ENCODE data around the gene ZNF175.

The ZNF175 gene

DNA sequence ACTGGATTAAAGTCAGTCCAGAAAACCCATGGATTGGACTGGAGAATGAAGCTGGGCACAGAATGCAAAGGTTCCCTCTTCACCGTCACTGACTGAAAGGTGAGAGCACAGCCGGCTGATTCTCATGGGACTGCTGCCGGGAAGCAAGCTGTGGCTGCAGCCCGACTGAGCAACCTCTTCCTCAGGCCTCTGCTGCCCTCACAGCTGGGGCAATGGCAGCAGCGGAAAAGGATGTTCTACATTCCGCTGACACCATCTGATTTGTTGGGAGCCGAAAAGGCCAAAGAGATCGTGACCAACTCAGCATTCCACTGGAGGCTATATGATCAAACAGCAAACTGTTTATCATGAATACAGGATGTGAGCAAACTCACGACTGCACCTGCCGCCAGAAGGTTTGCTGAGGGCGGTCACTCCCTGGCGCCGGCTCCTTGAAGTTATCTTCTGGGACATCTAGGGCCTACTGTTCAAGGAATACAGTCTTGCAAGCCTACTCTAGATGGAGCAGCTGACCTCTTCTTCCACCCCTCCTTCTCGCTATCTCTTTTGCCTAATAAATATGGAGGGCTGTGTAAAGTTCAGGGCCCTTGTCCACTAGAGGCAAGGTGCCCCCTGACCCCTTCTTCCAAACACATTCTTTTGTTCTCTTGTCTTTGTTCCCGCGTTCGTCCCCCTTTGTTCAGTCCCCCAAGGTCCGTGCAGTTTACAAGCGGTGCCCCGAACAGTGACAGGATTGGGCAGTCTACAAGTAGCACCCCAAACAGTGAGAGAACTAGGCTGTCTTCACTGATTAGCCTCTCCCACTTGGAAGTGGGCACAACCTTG is 20.0 kb upstream of the ZNF175 start:
- TF ChIP-seq, protein P1, sequence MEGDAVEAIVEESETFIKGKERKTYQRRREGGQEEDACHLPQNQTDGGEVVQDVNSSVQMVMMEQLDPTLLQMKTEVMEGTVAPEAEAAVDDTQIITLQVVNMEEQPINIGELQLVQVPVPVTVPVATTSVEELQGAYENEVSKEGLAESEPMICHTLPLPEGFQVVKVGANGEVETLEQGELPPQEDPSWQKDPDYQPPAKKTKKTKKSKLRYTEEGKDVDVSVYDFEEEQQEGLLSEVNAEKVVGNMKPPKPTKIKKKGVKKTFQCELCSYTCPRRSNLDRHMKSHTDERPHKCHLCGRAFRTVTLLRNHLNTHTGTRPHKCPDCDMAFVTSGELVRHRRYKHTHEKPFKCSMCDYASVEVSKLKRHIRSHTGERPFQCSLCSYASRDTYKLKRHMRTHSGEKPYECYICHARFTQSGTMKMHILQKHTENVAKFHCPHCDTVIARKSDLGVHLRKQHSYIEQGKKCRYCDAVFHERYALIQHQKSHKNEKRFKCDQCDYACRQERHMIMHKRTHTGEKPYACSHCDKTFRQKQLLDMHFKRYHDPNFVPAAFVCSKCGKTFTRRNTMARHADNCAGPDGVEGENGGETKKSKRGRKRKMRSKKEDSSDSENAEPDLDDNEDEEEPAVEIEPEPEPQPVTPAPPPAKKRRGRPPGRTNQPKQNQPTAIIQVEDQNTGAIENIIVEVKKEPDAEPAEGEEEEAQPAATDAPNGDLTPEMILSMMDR (IDR thresholded peaks at IDR 0.05; ENCODE audit: low read depth, low read length): no peak
- DNase-seq (ENCODE audit: extremely low read depth, low read depth): no peak

DNA sequence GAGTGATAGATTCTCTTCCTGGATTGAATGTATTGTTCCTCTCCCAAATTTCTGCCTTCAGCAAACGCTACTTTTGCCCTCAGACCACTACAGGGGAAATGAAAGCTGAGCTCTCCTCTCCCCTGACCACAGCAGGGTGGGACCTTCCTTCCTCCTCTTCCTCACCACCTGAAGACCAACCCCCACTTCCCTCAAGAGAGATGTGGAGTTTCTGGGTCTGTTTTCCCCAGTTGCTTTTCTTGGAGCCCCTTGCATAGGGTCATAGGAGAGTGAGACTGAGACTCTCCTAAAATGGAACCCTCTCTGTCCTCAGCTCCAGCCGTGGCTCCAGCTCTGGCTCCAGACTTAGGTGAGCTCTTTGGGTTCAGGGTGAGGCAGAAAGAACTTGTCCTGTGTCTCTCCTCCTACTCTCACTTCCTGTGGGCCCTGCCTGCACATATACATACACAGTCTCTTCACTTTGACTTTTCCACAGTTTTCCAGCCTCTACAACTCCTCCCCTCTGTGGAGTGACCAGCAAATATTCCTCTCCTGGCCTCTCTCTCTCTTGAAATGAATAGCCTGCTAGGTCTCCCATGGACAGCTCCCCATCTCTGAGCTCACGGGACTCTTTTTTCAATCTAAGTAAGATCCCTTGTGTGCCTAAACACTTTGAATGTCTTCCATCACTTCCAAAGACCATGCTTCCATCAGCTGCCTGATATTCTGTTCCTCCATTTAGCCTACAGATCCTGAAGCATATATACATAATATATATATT is 19.2 kb upstream of the ZNF175 start:
- DNase-seq (ENCODE audit: extremely low read depth, low read depth): no peak

DNA sequence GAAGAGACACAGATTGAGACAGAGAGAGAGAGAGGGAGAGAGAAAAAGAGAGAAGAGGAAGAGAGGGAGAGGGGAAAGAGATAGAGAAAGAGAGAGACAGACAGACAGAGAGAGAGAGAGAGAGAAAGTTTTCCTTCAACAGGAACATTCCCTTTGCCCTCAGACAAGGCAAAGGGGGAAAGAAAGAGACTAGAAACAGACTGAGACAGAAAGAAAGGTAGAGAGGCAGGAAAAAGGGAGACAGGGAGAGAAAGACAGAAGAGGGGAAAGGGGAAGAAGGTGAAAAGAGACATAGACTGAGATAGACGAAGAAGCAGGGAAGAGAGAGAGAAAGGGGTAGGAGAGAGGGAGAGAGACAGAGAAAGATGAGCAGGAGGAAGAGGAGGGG is 18.5 kb upstream of the ZNF175 start:
- TF ChIP-seq, protein P1 (IDR thresholded peaks at IDR 0.05; ENCODE audit: low read depth, low read length): no peak
- DNase-seq (ENCODE audit: extremely low read depth, low read depth): no peak

More for the DNA sequence above, 19.2 kb upstream of the ZNF175 start:
- TF ChIP-seq, protein P1 (IDR thresholded peaks at IDR 0.05; ENCODE audit: low read depth, low read length): no peak

DNA sequence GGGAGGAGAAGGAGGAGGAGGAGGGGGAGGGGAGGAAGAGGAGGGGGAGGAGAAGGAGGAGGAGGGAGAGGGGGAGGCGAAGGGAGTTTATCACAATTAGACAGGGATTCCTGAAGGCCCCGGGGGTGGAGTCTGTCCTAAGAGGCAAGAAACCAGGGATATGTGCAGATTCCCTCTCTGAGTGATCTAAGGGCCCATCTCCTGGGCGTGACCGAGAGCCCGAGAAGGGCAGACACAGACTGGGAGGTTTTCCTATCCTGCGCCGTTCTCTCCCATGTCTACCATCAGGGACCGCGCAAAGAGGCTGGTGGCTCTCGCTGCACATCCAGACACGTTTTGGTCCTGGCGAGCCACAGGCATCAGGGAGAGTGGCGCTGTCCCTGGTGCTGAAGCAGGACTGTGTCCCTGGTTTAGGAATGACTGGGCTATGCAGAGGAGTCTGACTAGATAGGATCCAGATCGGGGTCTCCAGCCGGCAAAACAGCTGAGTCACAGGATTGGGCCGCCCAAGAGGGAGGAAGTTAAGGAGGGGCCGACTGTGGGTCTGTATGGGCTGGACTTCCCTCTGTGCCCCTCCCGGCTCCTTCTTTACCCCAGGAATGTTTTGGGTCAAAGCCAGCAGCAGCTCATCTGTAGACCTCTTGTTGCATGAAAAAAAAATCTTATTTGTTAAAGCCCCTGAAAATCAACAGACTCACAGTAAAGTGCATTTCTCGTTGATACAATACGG is 17.9 kb upstream of the ZNF175 start:
- no peak for DNase-seq (ENCODE audit: extremely low read depth, low read depth)

DNA sequence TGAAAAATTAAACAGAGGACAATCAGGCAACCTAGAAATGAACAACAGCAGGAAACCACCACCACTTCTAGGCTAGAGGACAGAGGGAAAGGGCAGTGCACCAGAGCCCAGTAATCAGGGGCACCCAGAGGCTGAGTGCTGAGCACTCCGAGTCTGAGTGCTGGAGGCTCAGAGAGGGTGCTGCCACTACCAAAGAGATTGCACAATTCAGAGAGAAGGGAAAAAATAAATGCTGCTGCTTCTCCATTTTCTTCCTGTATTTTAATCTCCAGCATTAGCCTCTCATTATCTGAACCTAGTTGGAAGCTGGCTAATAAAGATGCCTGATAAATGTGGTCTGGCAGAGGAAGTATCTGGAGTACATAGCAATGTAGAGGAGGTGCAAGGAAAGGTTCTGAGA is 11.8 kb upstream of the ZNF175 start:
- TF ChIP-seq, protein P1 (IDR thresholded peaks at IDR 0.05; ENCODE audit: low read depth, low read length): no peak
- no peak for DNase-seq (ENCODE audit: extremely low read depth, low read depth)

More for the DNA sequence above, 17.9 kb upstream of the ZNF175 start:
- TF ChIP-seq, protein P1 (IDR thresholded peaks at IDR 0.05; ENCODE audit: low read depth, low read length): no peak

DNA sequence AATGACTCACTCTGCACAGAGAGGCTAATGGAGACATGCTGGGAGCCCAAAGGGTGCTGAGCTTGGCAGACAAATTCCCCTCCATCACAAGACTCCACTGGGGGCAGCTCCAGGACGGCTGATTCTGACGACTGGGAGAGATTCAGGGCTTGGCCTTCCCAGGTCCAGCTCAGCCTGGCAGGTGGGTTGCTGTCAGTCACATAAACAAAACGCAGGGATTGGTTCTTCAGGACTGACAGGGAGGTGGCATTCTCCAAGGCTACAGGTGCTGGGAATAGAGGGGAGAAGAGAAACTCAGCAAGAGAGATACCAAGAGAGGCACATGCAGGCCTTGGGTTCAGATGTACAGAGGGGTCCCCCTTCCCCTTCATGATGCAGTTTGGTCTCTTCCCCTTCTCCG is 10.7 kb upstream of the ZNF175 start:
- TF ChIP-seq, protein P1 (IDR thresholded peaks at IDR 0.05; ENCODE audit: low read depth, low read length): no peak
- no peak for DNase-seq (ENCODE audit: extremely low read depth, low read depth)

Measured in AG09319 (cell line).